Measurements from ENCODE around the gene NCR3LG1.

Gene NCR3LG1

GRCh38 chr11:17369094-17369493 is 17.5 kb downstream of the NCR3LG1 start:
- intact Hi-C loops (cut with DNase I), result no loop called here

GRCh38 chr11:17369684-17370243 is 18.2 kb downstream of the NCR3LG1 start:
- intact Hi-C loops (cut with DNase I), result no loop called here
- DNase-seq, result no peak

More at GRCh38 chr11:17369094-17369493, 17.5 kb downstream of the NCR3LG1 start:
- no peak for DNase-seq

- intact Hi-C loops (cut with DNase I), result no loop called here
- no peak for DNase-seq
These were observed 20.0 kb downstream of the NCR3LG1 start for GRCh38 chr11:17371614-17372013.

GRCh38 chr11:17375547-17375946 is 23.9 kb downstream of the NCR3LG1 start:
- DNase-seq, result peak in 1 of 42 donors; percentile 1
- intact Hi-C loops (cut with DNase I), result no loop called here

- intact Hi-C loops (cut with DNase I), result no loop called here
- DNase-seq, result no peak
These were observed 24.9 kb downstream of the NCR3LG1 start for GRCh38 chr11:17376493-17376892.

- no peak for DNase-seq
- intact Hi-C loops (cut with DNase I), result no loop called here
These were observed 27.1 kb downstream of the NCR3LG1 start for GRCh38 chr11:17378655-17379054.

- no peak for DNase-seq
- intact Hi-C loops (cut with DNase I), result loop anchor here (5.0 kb wide), 1 partner anchor 148 kb away; no protein-coding TSS in a partner anchor
These were observed 28.0 kb downstream of the NCR3LG1 start for GRCh38 chr11:17379383-17380180.

- no peak for DNase-seq
- intact Hi-C loops (cut with DNase I), result loop anchor here (5.0 kb wide), 1 partner anchor 146 kb away; no protein-coding TSS in a partner anchor
These were observed 29.6 kb downstream of the NCR3LG1 start for GRCh38 chr11:17381156-17381555.

GRCh38 chr11:17382046-17382728 is 30.6 kb downstream of the NCR3LG1 start:
- intact Hi-C loops (cut with DNase I), result loop anchor here (5.0 kb wide), 1 partner anchor 145 kb away; no protein-coding TSS in a partner anchor
- no peak for DNase-seq

GRCh38 chr11:17383461-17383860 is 31.9 kb downstream of the NCR3LG1 start:
- intact Hi-C loops (cut with DNase I), result loop anchor here (5.0 kb wide), 1 partner anchor 144 kb away; no protein-coding TSS in a partner anchor
- no peak for DNase-seq

- intact Hi-C loops (cut with DNase I), result loop anchor here (2.0 to 5.0 kb wide), 2 partner anchors 121 to 143 kb away; no protein-coding TSS in a partner anchor
- DNase-seq, result peak; percentile 55 to 93 (median 86)
These were observed 32.5 kb downstream of the NCR3LG1 start for GRCh38 chr11:17384002-17384511.

- peak in 1 of 42 donors; percentile 34 for DNase-seq
- intact Hi-C loops (cut with DNase I), result loop anchor here (2.0 kb wide), 1 partner anchor 119 kb away; no protein-coding TSS in a partner anchor
These were observed 33.9 kb downstream of the NCR3LG1 start for GRCh38 chr11:17385492-17385891.

GRCh38 chr11:17385926-17386325 is 34.3 kb downstream of the NCR3LG1 start:
- intact Hi-C loops (cut with DNase I), result loop anchor here (2.0 kb wide), 1 partner anchor 119 kb away; no protein-coding TSS in a partner anchor
- DNase-seq, result no peak

GRCh38 chr11:17386331-17387084 is 34.9 kb downstream of the NCR3LG1 start:
- intact Hi-C loops (cut with DNase I), result no loop called here
- DNase-seq, result peak; percentile 40 to 87 (median 66)

- intact Hi-C loops (cut with DNase I), result no loop called here
- DNase-seq, result no peak
These were observed 35.7 kb downstream of the NCR3LG1 start for GRCh38 chr11:17387254-17387653.

- intact Hi-C loops (cut with DNase I), result no loop called here
- DNase-seq, result no peak
These were observed 36.2 kb downstream of the NCR3LG1 start for GRCh38 chr11:17387811-17388210.

- intact Hi-C loops (cut with DNase I), result no loop called here
- DNase-seq, result peak in 21 of 42 donors; percentile 17 to 64 (median 40)
These were observed 37.1 kb downstream of the NCR3LG1 start, which contains the start of gene KCNJ11 for GRCh38 chr11:17388609-17389210. TSS of gene KCNJ11 (minus strand) at chr11:17388659. CDS start at chr11:17388091, 568 bp downstream.

All from head of caudate nucleus (tissue), 42 donors.